ENCODE measurements around the gene TGFB3.

- TF ChIP-seq CTCF (IDR thresholded peaks at IDR 0.05) (no peak), POLR2A (IDR thresholded peaks at IDR 0.05) (no peak)
Measured at GRCh38 chr14:75969891-75970290, 11.9 kb downstream of the TGFB3 start.

Data from adrenal gland (tissue), 5 donors.